KG1 (cell line): ENCODE results near the gene ACTRT3.
"Not testable (repeated sequence)": the region's sequence is repeated elsewhere in the genome, so short reads cannot be mapped to it uniquely, and the experiment has no call there.

Source experiments
- DNase-seq: peaks from one replicate; lab custom pipeline; 2025; lab: John Stamatoyannopoulos, UW

ACTRT3 gene

GRCh38 chr3:169772897-169773816 lies 3.8 kb upstream of the ACTRT3 start, which contains the start of gene MYNN:
MYNN (plus strand) TSS chr3:169773396; CDS start chr3:169774296, 900 bp downstream.
- peak; percentile 88 for DNase-seq

GRCh38 chr3:169772305-169772896 lies 3.0 kb upstream of the ACTRT3 start:
- DNase-seq = peak; percentile 85

GRCh38 chr3:169771497-169772304 lies 2.3 kb upstream of the ACTRT3 start:
- peak; percentile 79 for DNase-seq

GRCh38 chr3:169764882-169765612 lies 4.3 kb downstream of the ACTRT3 start, which contains the start of gene TERC:
TERC (minus strand) TSS chr3:169765060.
- DNase-seq = no peak

- DNase-seq = no peak
These were observed 5.0 kb downstream of the ACTRT3 start for GRCh38 chr3:169764312-169764881.

GRCh38 chr3:169760479-169760878 lies 8.9 kb downstream of the ACTRT3 start:
- no peak for DNase-seq

- no peak for DNase-seq
These were observed 10.1 kb downstream of the ACTRT3 start for GRCh38 chr3:169759256-169759655.

GRCh38 chr3:169758359-169758994 lies 10.9 kb downstream of the ACTRT3 start:
- no peak for DNase-seq

- DNase-seq = no peak
These were observed 13.9 kb downstream of the ACTRT3 start for GRCh38 chr3:169755488-169755887.

GRCh38 chr3:169754711-169755110 lies 14.7 kb downstream of the ACTRT3 start:
- no peak for DNase-seq

- no peak for DNase-seq
These were observed 17.5 kb downstream of the ACTRT3 start for GRCh38 chr3:169751875-169752274.

GRCh38 chr3:169750665-169751064 lies 18.7 kb downstream of the ACTRT3 start:
- DNase-seq = no peak

GRCh38 chr3:169748670-169749069 lies 20.7 kb downstream of the ACTRT3 start:
- no peak for DNase-seq

- no peak for DNase-seq
These were observed 22.4 kb downstream of the ACTRT3 start for GRCh38 chr3:169746924-169747323.

GRCh38 chr3:169744366-169745054 lies 24.9 kb downstream of the ACTRT3 start:
- DNase-seq = no peak

GRCh38 chr3:169739067-169739466 lies 30.3 kb downstream of the ACTRT3 start:
- no peak for DNase-seq

- DNase-seq = not testable (repeated sequence)
These were observed 37.5 kb downstream of the ACTRT3 start for GRCh38 chr3:169731857-169732256.

- no peak for DNase-seq
These were observed 46.6 kb downstream of the ACTRT3 start for GRCh38 chr3:169722724-169723123.

- DNase-seq = not testable (repeated sequence)
These were observed 50.9 kb downstream of the ACTRT3 start for GRCh38 chr3:169718415-169718814.
